H1 (cell line): Measurements from ENCODE around the gene ATF7IP. TPM values are rescaled to one million over a fixed set of nuclear protein-coding genes. Genes with fewer than 3 reads are reported as not detected.

ENCODE experiments used
- CHD1 ChIP-seq: IDR thresholded peaks from 2 replicates; pipeline ENCODE4 v1.6.1; 2012; ENCODE audit warnings: low read depth, low read length, improper control_type of control experiment
- CREB1 ChIP-seq: IDR thresholded peaks from 2 replicates; pipeline ENCODE4 v1.6.1; 2012; ENCODE audit warnings: inconsistent platforms
- SUZ12 ChIP-seq: fragments of 200-600 bp; sonication (generic); IDR thresholded peaks from 2 replicates; pipeline ENCODE4 v1.6.1; 2012; ENCODE audit warnings: mild to moderate bottlenecking, inconsistent platforms, low read length, moderate library complexity, mixed read lengths
- TEAD4 ChIP-seq: IDR thresholded peaks from 2 replicates; pipeline ENCODE4 v1.6.1; 2012; ENCODE audit warnings: low read depth, low read length, inconsistent platforms, mixed read lengths
- polyA plus RNA-seq, 7 experiments: library from polyadenylated mRNA; depleted of rRNA in 3 of 7; stranded (reverse) in 5 of 7; unstranded in 2 of 7; fragments of >200 nt in 5 of 7; fragments of 200-250 nt in 2 of 7; gene quantifications; 1 replicate in 5 of 7; 2 replicates in 1 of 7; 4 replicates in 1 of 7; pipeline versions ENCODE4 v1.2.1 to v1.2.3, GENCODE V29; 2011 to 2013; ENCODE audit warnings: missing spikeins in 2 of 7, mixed read lengths in 2 of 7
- total RNA-seq: library from RNA; stranded (reverse); fragmentation: NEBNext Ultra II Directional; extraction: Animal tissue kit (Norgen Biotek cat#: 25700); gene quantifications from 2 replicates; pipeline ENCODE4 v1.2.1, GENCODE V29; 2021

Gene ATF7IP
- total and polyA plus RNA-seq, 2 of the 8 experiments (the other 6 are each of a cell fraction or from before 2014, with no cell fraction given): 34.2 to 148 TPM

- TF ChIP-seq CHD1 (no peak), TEAD4 (no peak), CREB1 (no peak), SUZ12 (no peak)
These were observed 34.4 kb downstream of the ATF7IP start (continued) for GRCh38 chr12:14399871-14400270.
